Measurements from ENCODE around the gene LRRC37A.
"Not testable (repeated sequence)": the region's sequence is repeated elsewhere in the genome, so short reads cannot be mapped to it uniquely, and the experiment has no call there.

The LRRC37A gene

DNA sequence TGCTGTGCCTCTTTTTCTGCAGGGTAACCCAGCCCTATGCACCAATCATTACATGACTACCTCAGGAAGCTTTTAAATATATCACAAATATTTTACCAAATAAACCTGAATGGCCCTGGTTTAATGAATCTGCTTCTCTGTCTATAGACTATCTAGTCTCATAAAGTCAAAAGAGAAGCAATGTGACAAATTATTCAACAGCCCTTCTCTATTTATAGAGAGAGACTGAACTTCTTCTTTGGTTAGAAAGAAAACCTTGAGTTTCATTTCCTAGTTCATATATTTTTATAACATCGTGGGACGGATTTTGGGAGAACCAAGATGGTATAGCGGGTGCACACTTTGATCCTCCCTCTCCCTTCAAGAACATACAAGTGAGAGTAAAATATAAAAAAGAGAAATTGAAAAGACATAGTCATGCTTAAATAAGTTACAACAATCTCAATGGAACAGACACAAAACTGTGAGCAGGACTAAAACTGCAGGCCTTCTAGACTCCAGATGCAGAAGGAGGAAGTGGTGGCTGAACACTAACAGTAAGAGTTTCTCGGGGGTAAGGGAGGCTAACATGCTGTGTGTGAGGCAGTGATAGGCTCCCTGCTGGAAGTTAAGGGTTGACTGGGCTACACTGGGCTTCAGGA lies 3.9 kb upstream of the LRRC37A start:
- not testable (repeated sequence) for DNase-seq

DNA sequence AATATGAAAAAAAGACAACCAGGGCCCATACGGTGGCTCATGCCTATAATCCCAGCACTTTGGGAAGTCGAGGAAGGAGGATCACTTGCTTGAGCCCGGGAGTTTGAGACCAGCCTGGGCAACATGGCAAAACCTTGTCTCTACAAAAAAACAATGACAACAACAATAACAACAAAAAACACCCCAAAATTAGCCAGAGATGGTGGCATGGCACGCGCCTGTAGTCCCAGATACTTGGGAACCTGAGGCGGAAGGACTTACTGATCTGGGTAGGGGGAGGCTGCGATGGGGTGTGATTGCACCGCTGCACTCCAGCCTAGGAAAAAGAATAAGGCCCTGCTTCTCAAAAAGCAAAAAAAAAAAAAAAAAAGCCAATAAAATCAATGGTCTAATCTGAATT lies 3.3 kb upstream of the LRRC37A start:
- DNase-seq: not testable (repeated sequence)

DNA sequence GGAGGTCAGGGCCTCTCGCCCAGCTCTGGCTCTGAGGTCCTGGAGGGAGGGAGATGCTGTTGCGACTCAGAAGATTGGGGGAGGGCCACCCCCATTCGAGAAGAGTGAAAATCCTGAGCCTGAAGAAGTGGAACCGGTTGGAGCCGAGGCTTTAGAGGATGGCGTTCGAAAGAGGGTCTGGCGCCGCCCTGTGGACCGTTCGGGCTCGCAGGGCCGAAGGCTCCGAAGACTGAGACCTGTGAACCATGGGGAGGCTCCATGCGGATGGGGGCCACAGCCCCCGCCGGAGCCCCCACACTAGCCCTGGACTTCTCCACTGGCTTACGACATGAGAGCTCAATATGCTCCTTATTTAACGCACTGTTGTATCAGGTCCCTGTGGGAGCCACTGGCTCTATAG lies 46.3 kb downstream of the LRRC37A start:
- DNase-seq: not testable (repeated sequence)

DNA sequence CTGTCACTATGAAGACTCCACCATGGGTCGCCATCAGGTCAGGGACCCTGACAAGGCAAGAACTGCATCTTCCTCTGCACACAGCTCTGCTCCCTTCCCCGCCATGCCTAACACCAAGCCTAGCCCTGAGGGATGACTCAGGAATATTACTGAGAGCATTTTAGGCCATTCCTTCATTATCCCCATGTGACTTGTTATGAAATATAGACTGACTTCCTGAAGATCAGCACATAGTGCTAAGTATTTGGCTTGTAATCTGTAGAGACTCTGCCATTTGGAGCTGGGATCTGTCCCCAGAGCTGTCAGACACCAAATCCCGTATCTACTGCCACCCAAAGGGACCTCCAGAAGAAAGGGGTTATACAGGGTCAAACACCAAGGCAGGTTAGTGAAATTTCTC lies 47.2 kb downstream of the LRRC37A start:
- not testable (repeated sequence) for DNase-seq

DNA sequence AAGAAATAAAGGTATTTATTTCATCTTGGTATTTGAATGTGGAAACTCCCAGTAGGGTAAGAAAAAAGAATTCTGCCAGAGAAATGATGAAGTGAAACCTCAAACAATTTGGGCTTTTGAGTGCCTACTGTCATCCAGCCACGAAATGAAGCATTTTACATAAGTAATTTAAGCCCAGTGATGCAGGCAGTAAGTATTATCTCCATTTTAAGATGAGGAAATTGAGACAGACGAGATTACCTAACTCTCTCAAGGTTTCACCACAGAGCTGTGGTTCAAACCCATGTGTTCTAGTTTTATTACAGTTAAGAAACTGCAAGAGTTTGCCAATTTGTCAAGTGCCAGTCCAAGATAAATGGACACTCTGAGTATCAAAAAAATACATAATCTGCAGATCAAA lies 53.4 kb downstream of the LRRC37A start:
- not testable (repeated sequence) for DNase-seq

DNA sequence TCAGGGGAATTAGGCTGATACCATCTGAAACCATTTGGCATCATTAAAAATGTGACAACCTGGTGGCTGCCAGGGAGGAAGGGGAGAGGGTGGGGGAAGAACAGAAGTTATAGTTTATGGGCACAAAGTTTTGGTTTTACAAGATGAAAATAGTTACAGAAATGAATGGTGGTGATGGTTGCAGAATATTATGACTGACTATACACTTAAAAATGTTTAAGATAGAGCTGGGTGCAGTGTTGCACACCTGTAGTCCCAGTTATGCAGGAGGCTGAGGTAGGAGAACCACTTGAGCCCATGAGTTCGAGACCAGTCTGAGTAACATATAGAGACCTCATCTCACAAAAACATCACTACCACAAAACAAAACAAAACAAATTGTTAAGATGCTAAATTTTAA lies 54.1 kb downstream of the LRRC37A start:
- DNase-seq: not testable (repeated sequence)

DNA sequence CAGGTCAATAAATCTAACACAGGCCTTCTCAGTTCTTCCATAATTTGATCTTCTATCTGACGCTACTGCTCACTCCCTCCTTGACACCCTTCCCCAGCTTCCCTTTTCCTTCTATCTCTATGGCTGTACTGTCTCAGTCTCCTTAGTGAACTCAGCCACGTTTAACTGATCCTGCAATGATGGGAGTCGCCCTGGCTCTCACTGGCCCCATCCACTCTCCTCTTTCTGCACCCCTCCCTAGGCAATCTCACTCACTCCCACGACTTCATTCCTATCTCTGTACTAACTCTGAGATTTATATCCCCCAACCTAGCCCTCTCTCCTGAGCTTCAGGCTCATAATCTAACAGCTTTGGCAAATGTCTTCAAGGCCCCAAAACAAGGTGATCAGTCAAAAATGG lies 58.9 kb downstream of the LRRC37A start:
- not testable (repeated sequence) for DNase-seq

DNA sequence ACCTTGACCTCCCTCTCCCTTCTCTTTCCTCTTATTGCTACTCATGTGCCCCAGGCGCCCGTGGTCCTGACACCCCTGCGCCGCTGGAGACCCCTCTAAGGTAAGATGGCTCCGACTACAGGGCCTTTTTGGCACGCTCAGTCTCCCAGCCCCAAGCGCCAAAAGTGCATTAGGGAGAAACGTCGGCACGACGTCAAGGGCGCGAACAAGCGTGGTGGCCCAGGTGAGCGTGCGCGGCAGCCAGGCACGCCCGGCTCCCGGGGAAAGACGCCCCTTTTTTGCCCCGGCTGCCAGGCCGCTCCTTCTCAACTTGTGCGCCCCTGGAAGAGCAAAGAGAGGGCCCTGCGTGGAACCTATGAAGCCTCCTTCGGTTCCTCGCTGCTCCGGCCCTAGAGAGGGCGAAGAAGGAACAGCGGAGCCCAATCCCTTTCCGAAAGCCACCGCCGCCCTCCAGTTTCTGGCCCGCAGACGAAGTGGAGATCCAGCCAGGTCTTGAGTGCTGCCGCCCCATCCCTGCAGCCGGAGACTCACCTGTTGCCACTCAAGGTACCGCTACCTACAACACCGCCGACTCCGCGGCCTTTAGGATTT lies 66.3 kb downstream of the LRRC37A start:
- not testable (repeated sequence) for DNase-seq

DNA sequence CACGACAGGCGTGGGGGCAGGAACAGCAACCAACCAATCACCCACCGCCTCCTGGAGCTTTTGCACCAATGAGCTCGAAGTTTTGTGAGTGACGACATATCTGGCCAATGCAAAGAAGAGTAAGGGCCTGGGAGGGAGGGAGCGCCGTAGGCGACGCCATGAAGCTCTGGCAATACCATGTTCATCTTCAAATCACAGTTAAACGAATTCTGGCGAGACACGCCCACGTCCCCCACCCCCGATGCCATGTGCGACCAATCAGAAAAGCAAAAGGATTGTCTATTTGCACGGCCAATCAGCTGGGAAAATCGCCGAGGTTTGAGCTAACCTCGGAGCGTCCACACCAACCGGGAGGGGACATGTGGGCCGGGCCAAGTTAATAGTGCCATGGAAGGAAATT lies 66.8 kb downstream of the LRRC37A start, which contains the start of gene ARL17B:
Gene ARL17B (minus strand): TSS at position 12 of the 400 bp plus-strand sequence. CDS start 3,369 bp downstream, outside the sequence.
- not testable (repeated sequence) for DNase-seq

DNA sequence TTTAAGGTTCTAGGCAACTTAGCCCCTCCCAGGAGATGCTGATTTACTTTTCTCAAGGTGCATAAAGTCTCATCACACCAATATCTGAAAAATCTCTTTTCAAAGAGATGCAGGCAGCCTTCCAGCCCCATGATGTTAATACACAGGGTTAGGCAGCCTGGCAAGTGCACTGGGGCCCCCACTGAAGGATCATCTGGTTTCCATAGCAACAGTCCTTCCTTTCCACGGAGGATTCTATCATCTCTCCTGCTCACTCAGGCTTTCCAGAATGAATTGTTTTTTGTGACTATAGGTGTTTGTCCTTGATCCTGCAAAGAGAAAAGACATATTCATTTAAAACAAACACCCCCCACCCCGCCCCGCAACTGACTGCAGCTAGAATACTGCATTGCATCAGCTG lies 72.6 kb downstream of the LRRC37A start:
- DNase-seq: not testable (repeated sequence)

DNA sequence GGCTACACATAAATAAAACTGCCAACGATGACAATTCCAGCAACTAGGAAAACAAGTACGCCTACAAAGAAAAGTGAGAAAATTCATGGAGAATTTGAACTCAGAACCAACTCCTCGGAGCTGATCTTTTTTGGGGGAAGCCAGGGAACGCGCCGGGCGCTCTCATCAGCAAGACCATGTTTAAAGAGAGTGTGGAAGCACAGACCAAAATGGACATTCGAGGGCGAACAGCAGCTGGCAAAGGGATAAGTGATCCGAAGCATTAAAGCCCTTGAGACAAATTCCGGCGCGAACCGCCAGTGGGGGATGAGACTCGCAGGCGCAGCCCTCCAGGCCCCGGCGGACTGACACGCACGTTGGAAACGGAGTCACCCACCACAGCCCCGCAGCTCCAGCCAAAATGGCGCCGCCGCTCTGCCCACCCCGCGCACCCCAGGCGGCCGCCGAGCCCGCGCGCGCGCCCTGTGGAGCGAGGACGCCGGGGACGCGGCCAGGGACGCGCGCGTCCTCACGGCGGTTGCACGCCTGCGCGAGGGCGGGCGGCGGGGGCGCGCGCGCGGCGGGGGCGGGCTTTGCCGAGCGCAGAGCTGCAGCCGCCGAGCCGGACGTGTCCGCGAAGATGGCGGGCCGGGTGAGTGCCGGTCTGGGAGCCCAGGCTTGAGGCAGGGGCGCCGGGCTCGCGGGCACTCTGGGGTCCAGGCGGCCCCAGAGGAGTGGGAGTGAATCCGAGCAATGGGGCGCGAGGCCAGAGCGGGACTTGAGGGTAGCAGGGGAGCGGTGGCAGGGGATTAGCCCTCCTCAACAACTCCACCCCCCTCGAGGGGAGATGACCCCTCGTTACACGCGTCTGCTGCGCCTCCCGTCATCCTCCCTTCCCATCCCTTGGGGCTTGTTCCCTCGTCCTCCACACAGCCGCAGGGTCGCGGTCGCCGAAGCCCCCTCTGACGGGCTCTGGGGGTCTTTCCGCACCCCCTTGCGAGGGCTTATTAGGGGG lies 77.6 kb downstream of the LRRC37A start:
- not testable (repeated sequence) for DNase-seq

DNA sequence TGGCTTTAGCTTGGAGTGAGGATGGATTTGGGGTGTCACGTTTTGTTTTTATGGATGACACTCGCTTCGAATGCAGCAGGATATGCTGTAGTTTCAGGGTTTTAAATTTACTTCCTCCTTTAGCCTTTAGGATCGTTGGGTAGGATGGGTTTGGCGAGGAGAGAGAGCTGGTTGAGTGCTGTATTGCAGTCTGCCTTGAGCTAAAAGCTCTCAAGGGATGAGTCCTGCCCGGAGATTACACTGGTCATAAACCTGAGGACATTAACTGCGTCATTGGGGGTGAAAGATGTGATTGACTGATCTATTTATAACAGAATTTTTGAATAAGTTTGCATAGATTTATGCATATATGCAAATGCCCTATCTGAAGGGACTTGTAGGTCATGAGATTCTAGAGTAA lies 78.5 kb downstream of the LRRC37A start:
- not testable (repeated sequence) for DNase-seq

DNA sequence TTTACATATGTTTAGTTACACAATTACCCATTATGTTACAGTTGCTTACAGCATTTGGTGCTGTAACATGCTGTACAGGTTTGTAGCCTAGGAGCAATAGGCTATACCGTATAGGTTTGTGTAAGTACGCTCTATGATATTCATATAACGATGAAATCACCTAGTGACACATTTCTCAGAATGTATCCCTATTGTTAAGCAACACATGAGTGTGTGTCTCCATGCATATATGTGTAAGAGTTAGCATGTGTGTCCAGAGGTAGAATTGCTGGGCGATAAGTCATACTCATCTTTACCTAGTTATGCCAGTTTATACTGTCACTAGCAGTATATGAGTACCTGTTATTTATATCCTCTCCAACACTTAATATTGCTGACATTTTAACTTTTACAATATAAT lies 88.2 kb downstream of the LRRC37A start:
- DNase-seq: not testable (repeated sequence)

DNA sequence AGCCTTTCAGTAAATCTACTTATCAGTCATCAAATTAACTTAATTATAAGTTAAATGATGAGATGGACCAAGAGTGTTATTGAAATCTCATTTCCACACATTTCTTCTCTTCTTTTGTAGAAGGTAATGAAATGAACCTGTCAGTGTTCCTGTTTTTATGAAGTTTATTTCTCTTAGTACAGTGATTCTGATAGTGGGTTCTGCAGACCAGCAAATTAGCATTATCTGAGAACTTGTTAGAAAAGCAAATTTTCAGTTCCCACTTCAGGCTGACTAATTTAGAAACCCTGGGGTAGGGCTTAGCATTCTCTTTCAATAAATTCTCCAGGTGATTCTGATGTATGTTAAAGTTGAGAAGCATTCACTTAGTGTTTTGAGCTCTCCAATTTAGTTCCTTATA lies 90.6 kb downstream of the LRRC37A start:
- DNase-seq: not testable (repeated sequence)

Data from DMS79 treated with DMSO at 0.1 percent for 48 hours (cell line).